Measurements from ENCODE around the gene SP140L.

DNA sequence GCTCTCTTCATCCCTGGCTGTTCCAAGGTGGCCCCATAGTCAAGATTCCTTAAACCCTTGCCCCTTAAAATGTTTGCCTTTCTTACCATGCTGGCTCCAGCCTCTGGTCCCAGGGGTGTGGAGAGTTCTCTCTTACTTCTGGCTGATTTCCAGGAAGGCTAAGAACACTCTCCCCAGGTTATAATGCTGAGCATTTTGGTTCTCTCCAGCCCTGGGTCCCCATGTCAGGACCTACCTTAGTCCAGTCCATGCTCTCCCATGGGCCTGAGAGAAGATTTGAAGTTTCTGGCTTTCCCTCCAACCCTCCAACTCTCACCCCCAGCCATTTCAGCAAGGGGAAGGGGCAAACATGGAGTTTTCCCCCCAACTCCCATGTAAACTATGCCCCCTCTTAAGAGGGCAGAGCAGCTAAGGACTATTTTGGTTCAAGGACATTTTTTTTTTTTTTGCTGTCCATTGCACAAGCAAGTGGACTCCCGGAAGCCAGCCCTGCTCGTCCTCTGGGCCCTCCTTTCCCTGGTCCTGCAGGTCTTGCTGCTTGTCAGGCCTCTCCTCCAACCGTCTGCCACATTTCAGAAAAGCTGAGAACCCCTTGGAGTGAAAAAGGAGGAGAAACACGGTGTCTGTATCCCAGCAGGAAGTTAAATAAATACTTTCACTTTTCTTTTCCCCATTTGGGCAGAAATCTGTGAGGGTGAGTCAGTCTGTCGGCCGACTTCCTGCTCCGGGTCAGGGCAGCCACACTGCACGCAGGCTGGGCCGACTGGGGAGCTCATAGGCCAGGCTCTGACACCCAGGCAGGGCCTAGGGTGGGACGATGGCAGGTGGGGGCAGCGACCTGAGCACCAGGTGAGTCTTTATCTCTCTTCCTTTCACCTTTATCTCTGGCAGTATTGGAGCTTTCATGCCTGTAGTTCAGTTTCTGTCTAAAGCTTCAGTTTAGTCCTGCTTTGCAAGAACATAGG lies at the start of gene SP140L:
- TF ChIP-seq POLR2A (IDR thresholded peaks at IDR 0.05; ENCODE audit: low read depth, low read length) = peak; percentile 72
- peak; percentile 49; the same call in 1 of the 2 replicates for TF ChIP-seq POLR2AphosphoS5 (IDR thresholded peaks at IDR 0.05; ENCODE audit: low read depth, low read length)
- peak; percentile 41; the same call in 1 of the 2 replicates for TF ChIP-seq TAF1 (IDR thresholded peaks at IDR 0.05; ENCODE audit: low read depth, low read length)
